ENCODE results near the gene PRDM16.

GRCh38 chr1:3103967-3104677 is 35.1 kb downstream of the PRDM16 start:
- no peak for TF ChIP-seq CTCF (IDR thresholded peaks at IDR 0.05)
- TF ChIP-seq POLR2A (IDR thresholded peaks at IDR 0.05): no peak

Data from thyroid gland (tissue), 4 donors.